NAMALWA (cell line): ENCODE measurements around the gene IL1A.
A peak's percentile ranks its signal among the peaks of the same experiment; 100 is the strongest.

ENCODE experiments used
- DNase-seq: peaks from one replicate; pipeline ENCODE4 v3.0.0-alpha.2; 2015; ENCODE audit warnings: low spot score

The IL1A gene

DNA sequence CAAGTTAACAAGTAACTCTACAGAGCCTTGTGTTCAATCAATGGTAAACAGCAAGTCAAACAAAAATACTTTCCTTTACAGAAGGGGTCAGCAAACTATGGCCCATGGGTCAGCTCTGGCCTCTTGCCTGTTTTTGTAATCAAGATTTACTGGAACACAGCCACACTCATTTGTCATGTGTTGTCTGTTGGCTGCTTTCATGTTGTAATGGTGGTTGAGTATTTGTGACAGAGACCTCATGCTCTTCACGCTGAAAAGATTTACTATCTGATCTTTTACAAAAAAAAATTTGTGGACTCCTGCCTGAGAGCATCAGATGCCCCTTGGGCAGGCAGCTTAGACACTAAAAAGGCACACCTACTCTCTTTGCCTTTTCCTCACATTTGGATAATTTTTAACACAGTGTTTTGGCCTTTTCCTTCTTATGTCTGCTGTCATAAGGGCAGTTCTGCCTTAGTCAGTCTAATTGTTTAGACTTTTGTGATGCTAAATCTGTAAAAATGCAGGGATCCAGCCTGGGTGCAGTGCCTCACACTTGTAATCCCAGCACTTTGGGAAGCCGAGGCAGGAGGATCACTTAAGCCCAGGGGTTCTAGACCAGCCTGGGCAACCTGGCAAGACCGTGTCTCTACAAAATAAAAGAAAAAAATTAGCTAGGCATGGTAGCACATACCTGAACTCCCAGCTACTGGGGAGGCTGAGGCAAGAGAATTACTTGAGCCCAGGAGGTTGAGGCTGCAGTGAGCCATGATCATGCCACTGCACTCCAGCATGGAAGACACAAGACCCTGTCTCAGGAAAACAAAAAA, 34.0 kb upstream of the IL1A start:
- DNase-seq: no peak

DNA sequence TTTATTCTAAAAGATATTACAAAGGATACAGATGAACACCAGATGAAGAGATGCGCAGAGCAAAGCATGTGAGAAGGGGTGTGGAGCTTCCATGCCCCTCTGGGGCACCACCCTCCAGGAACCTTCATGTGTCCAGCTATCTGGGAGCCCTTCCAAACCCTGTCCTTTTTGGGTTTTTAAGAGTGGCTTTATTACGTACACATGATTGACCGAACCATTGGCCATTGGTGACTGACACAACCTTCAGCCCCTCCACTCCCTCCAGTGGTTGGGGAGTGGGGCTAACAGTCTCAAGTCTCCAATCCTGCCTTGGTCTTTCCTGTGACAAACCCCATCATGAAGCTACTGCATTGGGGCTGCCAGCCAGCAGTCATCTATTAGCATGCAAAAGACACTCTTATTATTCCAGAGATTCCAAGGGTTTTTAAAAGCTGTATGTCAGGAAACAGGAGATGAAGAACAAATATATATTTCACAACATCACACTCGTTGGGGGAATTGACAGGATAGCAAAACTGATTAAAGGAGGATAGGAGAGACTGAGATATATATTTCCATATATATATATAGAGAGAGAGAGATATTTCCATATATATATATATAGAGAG, 32.9 kb upstream of the IL1A start:
- no peak for DNase-seq

GRCh38 chr2:112814278-112814677, 30.0 kb upstream of the IL1A start:
- no peak for DNase-seq

GRCh38 chr2:112813280-112813966, 29.1 kb upstream of the IL1A start:
- no peak for DNase-seq

GRCh38 chr2:112812318-112813267, 28.3 kb upstream of the IL1A start:
- DNase-seq: no peak

DNA sequence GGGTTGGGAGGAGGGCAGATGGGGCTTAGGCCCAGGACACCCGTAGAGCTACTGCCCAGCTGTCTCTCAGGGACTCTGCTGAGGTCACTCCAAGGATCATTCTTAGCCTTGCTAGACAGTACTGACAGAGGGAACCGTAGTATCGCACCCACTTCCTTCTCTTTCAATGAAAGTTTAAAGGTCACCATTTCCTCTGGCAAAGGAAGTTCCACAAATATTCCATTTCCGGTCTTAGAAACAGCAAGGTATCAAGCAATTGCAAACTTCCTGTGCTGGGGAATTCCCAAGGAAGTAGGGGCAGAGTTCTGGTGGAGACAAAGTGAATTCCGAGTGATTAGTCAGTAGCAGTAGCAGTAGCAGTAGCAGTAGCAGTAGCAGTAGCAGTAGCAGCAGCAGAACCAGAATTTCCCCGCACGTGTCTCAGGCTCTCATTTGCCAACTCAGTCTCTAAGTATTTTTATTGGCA, 27.6 kb upstream of the IL1A start:
- DNase-seq: no peak

DNA sequence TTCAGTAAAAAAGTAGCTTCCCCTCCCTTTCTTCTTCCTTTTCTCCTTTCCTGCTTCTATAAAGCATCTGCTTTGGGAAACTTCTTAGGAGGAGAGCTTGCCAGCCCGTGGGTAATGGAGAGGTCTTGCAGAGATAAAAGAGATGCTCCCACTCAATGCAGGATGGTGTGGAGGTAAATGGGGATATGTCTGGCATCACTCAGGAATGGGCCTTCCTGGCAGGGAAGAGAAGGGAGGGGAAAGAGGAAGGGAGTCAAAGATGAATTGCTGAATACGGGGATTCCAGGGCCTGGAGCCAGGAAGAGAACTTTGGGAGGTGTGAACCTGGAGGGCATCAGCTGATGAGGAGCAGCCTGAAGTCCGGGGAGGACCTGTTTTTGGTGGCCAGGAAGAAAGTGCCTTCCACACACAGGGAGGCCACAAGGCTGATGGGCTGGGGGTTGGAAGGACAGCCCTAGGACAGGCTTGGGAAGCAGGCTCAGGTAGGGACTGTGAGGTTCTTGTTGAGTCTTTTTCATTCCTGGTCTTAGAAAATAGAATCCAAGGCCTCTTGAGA, 27.1 kb upstream of the IL1A start:
- DNase-seq: no peak

DNA sequence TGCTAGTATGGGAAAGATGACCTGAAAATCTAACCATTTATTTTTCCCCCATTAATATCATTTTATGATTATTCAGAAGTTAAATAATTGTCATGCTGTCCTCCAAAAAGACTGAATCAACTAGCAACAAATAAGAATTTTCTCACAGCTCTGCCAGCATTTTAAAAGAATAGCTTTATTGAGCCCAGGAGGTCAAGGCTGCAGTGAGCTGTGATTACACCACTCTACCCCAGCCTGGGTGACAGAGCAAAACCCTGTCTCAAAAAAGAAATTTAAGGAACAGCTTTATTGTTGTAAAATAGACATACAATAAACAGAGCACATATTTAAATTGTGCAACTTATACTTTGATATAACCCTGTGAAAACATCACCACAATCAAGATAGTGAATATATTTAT, 24.8 kb upstream of the IL1A start:
- no peak for DNase-seq

DNA sequence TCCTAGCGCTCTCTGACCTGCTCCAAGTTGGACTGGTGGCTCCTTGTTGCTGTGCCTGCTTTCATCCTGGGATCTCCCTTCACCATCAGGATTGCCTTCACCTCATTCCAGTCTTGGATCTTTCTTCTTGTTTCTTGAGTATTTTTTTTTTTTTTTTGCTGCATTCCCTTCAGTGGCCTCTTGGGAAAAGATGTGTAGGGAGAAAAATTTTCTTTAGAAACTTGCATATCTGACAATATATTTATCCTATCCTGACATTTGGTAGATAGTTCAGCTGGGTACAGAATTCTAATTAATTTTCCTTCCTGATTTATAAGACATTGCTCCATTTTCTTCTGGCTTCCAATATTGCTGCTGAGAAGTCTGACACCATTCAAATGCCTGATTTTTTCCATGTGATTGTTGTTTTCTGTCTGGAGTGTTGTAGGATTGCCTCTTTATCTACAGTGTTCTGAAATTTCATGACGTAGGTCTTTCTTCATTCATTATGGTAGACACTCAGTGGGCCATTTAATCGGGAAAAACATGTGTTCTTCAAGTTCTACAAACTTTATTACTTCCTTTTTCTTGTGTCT, 23.0 kb upstream of the IL1A start:
- DNase-seq: no peak

- no peak for DNase-seq
Measured at GRCh38 chr2:112805542-112805941, 21.2 kb upstream of the IL1A start.

GRCh38 chr2:112803691-112804521, 19.6 kb upstream of the IL1A start:
- no peak for DNase-seq

DNA sequence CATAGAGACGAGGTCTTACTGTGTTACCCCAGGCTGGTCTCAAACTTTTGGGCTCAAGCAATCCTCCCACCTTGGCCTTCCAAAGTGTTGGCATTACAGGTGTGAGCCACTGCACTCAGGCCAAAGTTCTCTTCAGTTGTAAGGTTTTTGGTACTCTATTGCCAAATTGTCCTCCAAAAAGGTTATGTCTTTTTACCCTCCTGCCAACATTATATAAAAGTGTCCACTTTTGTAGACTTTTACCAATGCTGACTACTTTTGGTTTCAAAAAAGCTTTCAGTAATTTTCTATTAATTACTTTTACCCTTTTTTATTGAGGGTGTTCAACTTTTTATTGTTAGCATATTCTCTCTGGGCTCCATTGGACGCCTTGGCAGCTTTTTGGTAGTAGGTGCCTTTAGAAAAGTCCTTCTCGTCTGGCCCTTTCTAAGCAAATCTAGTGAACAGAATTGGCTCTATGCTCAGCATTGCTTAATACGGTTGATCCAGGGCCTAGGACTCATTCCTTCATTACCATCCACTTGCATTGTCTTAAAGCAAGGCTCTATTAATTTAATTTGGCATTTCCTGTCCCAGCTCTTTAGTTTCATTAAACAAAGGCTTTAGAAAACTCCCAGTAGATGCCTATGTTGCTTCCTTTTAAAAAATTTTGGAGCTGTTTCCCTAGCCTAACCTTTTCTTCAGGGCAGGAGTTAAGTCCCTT, 16.7 kb upstream of the IL1A start:
- no peak for DNase-seq

DNA sequence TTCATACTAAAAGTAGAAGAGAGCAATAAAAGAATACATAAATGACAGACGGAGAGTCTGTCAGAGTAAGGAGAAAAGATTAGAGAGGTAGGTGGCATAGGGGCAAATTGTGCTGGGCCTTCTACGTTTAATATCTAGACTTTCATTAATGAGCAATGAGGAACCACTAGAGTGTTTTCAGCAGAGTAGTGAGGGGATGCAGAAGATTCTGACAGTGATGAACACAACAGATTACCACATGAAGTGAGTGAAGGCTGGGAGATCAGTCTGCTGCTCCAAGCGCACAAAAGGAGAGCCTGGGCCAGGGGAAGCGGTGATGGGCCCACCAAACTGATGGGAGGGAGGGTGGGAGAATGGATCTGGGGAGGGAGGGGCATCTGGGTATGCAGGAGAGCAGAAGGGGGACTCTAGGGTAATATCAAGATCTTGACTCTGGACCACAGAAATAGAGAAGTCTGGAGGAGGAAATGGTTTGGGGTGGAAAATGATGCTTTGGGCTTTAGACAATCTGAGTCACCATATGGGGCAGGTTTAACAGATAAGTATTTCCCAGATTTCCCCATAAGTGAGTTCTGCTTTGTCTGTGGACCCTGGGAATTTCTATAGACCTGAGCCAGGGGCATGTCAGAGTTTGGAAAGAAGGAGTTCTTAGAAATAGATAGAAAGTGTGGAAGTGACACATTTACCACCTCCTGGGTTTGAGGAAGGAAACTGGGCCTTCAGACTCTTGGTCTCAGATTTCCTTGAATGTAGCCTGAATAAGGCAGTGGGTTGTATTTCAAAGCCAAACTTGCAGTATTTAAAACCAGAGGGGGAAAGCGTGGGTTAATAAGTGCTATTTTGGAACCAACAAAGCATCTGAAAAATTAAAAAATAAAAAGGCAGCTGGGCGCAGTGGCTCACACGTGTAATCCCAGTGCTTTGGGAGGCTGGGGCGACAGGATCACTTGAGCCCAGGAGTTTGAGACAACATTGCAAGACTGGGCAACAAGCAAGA, 15.0 kb upstream of the IL1A start:
- DNase-seq: no peak

DNA sequence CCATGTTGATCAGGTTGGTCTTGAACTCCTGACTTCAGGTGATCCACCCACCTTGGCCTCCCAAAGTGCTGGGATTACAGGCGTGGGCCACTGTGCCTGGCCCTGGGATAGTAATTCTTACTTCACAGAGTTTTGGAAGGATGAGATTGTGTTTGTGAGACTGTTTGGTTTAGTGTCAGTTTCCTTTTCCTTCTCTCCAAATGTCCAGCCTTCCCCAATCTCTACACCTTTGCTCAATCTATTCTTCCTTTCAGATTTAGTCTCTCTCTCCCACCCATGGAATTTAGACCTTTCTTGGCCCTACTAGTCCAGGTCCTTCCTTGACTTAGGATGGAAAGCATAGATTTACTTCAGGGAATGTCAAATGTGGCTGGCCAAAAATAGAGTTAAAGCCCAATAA, 12.2 kb upstream of the IL1A start:
- no peak for DNase-seq

GRCh38 chr2:112795774-112796173, 11.5 kb upstream of the IL1A start:
- no peak for DNase-seq

DNA sequence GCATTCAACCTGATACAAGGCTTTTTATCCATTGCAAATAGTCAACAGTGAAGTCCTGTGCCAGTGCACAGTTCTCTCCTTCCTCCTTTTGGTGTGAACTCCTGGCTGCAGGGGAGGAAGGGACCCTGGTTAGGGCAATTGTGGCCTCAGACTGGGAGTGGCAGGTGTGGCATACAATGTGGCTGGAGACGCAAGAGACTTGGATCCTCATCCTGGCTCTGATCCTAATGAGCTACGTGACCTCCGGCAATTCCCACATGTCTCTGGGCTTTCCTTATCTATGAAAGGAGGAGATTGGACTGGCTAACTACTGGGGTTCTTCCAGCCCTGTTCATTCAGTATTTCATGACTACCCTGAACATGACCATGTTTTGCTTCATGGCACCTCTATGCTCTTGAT, 10.5 kb upstream of the IL1A start:
- DNase-seq: no peak

- DNase-seq: peak; percentile 77
Measured at GRCh38 chr2:112794131-112794733, 9.9 kb upstream of the IL1A start.

- DNase-seq: no peak
Measured at GRCh38 chr2:112793449-112793978, 9.2 kb upstream of the IL1A start.
